NCI-H187 (cell line): ENCODE results near the gene HOXC4.
A peak's percentile ranks its signal among the peaks of the same experiment; 100 is the strongest.

Experiments used
- DNase-seq, 2 experiments: peaks; one replicate each; lab custom pipeline; 2025; lab: John Stamatoyannopoulos, UW

Gene HOXC4

DNA sequence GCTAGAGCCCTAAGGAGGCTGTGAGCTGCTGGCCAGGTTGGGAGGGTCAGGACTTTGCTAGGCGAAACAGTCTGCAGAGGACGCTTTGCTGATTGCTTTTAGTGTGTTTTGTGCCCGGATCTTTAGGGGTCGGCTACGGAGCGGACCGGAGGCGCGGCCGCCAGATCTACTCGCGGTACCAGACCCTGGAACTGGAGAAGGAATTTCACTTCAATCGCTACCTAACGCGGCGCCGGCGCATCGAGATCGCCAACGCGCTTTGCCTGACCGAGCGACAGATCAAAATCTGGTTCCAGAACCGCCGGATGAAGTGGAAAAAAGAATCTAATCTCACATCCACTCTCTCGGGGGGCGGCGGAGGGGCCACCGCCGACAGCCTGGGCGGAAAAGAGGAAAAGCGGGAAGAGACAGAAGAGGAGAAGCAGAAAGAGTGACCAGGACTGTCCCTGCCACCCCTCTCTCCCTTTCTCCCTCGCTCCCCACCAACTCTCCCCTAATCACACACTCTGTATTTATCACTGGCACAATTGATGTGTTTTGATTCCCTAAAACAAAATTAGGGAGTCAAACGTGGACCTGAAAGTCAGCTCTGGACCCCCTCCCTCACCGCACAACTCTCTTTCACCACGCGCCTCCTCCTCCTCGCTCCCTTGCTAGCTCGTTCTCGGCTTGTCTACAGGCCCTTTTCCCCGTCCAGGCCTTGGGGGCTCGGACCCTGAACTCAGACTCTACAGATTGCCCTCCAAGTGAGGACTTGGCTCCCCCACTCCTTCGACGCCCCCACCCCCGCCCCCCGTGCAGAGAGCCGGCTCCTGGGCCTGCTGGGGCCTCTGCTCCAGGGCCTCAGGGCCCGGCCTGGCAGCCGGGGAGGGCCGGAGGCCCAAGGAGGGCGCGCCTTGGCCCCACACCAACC lies 23.9 kb upstream of the HOXC4 start:
- no peak for DNase-seq

DNA sequence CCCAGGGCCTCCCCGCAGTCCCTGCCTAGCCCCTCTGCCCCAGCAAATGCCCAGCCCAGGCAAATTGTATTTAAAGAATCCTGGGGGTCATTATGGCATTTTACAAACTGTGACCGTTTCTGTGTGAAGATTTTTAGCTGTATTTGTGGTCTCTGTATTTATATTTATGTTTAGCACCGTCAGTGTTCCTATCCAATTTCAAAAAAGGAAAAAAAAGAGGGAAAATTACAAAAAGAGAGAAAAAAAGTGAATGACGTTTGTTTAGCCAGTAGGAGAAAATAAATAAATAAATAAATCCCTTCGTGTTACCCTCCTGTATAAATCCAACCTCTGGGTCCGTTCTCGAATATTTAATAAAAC lies 23.2 kb upstream of the HOXC4 start:
- no peak for DNase-seq

DNA sequence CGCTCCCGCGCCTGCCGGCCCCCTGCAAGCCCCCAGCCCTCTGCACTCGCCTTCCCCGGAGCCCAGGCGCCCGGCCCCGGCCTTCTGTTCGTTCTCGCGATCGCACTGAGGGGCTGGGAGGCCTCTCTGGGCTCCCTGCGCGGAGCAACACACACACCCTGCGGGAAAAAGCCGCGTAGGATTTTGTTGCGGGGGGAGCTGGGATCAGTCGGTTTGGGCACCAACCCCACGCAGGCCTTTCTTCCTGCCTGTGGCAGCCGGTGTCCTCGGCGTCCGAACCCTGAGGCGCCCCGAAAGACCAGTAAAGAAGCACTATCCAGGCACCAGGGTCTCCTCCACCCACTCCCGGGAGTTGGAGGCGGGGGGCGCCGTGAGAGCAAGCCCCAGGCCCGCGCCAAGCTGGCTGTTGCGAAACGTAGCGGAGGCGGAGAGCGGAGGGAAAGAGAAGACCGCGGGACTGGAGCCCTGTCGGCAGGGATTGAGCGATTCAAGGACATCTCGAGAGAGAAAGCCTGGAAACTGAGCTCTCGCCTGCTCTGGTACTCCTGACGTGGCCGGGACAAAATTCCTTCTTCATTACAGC lies 22.7 kb upstream of the HOXC4 start:
- no peak for DNase-seq

DNA sequence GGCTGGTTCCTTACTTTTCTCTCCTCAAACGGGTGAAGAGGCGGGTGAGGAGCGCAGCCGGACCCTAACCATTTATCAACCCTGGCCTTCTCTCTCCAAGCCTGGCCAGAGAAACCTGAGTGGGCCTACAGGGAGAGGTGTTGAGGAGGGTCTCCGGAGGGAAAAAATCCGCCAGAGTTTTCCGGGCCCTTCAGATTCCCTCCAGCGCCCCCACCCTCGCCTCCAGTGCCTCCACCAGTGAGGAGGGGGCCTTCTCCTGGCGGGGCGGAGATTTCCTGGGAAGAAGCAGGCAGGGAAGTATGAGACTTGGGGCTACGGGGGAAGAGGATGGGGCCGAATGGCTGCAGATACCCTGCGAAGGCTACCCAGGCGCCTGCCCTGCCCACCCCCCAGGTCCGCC lies 22.2 kb upstream of the HOXC4 start:
- no peak for DNase-seq

DNA sequence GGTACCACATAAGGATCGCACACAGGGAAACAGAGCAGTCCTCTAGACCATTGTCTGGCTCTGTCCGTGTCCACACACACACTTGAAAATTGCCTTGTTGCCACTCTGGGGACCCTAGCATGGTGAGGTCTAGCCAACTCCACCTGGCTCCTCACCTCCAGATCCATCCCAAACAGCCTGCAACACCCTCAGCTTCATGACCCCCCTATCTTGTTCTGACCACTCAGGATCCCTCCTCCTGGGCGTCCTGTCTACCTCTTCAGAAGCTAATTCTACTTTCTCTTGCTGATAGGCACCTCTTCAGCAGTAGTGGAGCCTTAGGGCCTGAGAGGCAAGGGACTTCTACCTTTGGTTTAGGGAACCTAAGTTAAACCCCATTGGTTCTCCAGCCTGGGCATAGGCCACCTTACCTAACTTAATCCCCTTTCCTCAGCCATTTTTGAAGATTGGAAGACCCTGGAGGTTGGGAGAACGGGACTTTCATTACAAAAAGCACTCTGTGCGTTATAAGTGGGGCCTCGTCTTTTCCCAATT lies 21.5 kb upstream of the HOXC4 start:
- no peak for DNase-seq

DNA sequence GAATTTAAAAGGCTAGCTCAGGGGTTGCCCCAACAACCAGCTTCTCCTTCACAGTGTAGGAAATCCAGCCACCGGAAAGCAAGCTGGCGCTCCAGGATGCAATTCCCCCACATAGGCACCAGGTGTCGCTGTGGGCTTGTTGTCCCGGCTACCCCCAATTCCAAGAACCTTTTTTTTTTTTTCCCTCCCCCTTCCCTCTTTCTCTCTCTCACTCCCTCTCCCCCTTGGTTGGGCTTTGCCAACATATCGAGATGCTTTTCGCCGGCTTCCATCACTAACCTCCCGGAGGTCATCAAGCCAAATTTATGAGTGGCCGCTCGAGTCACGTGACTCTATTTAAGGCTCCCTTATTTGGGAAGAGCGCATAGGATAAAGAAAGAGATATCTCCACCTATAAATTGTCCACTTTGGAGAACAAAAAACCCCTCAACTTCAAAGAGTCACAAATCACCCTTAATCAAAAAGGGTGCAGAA lies 21.0 kb upstream of the HOXC4 start, which contains the start of gene HOXC5:
TSS of gene HOXC5 (plus strand) at position 424 of the 474 bp plus-strand sequence. CDS start 73 bp downstream, outside the sequence.
- peak; percentile 76 to 85 for DNase-seq

DNA sequence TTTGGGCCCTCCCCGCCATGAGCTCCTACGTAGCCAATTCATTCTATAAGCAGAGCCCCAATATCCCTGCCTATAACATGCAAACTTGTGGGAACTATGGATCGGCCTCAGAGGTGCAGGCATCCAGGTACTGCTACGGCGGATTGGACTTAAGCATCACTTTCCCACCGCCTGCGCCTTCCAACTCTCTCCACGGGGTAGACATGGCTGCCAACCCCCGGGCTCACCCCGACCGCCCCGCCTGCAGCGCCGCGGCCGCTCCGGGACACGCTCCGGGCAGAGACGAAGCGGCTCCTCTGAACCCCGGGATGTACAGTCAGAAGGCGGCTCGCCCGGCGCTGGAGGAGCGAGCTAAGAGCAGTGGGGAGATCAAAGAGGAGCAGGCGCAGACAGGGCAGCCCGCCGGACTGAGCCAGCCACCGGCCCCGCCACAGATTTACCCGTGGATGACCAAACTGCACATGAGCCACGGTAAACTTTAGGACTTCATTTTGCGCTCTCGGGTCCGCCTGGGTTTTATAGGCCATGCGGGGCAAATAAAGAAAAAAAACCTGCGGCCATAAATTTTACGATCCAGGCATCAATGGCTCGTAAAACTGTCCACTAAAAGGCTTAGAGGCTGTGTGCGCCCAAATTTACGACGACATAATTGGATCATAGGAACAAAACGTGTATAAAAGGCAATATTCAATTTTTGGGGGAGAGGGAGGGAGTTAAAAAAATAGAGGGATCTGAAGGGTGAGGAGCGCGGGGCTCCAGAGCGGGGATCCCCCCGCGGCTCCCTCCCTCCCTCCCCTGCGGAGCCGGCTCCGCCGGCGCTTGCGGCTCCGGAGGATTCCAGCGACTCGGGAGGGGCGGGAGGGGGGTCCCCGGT lies 20.3 kb upstream of the HOXC4 start:
- DNase-seq, result peak in 1 of 2 experiments; percentile 37

DNA sequence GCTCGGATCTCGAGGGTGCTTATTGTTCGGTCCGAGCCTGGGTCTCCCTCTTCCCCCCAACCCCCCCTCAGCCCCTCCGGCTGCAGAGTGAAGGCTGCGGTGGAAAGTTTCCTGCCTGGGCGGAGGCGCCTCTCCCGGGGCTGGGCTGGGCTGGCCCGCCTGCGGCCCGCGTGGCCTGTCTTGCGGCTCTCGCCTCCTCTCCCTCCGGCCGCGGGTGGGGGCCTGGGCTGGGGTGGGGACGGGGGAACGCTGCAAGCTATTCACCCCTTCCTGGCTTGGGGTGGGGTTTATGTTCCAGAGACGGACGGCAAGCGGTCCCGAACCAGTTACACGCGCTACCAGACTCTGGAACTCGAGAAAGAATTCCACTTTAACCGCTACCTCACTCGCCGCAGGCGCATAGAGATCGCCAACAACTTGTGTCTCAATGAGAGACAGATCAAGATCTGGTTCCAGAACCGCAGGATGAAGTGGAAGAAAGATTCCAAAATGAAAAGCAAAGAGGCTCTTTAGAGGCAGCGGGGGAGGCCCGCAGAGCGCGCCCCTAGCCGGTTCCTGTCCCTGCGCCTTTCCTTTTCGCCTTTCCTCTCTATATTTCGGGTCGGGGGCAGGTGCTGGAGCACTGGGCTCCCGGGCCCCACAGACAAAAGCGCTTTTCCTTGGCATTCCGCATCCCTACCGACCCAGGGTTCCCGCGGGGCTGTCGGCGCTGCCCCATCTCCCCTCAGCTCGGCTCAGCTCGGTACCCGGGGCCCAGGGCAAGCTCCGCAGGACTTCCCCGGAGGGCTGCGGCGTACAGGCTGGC lies 19.5 kb upstream of the HOXC4 start:
- no peak for DNase-seq

DNA sequence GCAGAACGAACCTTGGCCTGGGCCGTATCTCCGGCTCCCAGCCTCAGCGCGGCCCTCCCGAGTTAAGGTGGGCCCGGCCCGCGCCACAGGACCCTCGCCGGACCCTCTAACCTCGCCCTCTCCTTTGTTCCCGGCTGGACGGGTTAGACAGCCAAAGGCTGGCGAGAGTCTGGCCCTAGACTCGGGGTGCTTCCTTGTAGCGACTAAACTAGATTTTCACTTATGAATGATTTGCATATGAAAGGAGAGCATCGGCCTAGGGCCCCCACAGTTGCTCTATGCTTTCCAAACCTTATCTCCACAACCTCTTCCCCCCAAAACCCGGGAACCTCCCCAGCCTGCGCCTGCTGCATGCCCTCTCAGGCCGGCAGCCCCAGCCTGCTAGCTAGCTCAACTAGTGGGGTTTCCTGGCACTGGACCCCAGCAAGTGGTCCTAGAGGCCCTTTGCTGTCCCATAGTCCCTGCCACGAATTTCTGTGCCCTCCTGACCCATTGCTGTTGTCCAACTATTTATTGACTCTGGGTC lies 18.8 kb upstream of the HOXC4 start:
- DNase-seq, result no peak

DNA sequence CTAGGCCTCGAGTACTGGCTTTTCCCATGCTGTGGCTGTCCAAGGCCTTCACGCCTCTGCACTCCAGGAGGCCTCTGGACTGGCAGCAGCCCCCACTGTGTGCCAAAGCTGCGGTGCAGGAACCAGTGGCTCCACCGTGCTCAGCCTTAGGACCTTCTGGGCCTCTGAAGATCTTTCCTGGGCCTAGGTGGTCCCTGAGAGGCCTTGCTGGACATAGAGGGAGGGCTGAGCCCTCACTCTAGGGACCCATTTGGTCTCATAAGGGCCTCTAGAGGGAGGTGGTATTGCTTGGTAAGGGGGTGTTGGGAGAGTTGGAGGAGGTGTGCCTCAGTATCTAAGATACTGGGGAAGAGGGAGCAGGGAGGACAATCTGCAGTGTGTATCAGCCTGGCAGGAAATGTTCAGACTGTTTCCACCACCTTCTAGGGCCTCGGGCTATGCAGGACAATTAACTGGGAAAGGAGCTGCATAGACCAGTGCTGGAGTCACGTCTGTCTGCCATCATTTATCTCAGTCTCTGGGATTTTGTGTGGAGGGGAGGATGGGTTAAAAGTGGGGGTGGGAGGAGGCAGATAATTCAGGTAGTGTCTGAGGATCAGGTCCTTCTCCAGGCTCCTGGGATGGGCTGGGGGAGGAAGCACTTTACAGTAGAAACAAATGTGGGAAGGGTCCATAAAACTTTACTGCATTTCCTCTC lies 17.9 kb upstream of the HOXC4 start:
- no peak for DNase-seq

DNA sequence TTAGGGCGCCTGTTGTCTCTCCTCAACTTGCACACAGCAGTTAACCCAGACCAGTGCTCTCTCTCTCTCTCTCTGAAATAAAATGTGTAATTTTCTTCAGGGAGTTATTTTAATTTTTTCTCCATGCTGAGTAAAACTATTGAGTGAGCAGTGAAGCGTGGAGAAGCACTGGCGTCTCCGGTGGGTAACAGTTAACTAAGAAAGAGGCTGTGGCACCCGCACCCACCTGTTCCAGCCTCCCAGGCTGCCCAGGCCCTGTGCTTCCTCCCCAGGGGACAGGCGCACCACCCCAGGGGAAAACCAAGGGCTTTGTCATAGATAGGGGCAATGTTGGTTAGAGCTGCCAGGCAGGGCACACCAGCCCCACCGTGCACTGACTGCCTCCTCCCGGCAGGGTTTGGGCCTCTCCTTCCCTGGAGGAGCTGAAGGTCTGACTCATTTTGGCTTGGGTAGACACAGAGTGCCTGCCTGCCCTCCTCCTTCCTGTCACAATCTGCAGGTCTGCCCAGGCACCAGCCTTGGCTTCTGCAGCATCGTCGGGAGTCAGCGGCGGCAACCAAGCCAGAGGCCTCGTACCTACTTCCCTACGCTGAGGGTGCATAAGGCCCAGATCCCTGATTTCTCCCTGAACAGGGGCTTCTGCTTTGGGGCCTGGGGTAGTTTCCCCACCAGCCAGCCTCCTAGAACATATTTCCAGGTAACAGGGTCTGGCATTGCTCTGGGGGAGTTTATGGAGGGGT lies 16.8 kb upstream of the HOXC4 start:
- DNase-seq, result peak; percentile 73 to 79

DNA sequence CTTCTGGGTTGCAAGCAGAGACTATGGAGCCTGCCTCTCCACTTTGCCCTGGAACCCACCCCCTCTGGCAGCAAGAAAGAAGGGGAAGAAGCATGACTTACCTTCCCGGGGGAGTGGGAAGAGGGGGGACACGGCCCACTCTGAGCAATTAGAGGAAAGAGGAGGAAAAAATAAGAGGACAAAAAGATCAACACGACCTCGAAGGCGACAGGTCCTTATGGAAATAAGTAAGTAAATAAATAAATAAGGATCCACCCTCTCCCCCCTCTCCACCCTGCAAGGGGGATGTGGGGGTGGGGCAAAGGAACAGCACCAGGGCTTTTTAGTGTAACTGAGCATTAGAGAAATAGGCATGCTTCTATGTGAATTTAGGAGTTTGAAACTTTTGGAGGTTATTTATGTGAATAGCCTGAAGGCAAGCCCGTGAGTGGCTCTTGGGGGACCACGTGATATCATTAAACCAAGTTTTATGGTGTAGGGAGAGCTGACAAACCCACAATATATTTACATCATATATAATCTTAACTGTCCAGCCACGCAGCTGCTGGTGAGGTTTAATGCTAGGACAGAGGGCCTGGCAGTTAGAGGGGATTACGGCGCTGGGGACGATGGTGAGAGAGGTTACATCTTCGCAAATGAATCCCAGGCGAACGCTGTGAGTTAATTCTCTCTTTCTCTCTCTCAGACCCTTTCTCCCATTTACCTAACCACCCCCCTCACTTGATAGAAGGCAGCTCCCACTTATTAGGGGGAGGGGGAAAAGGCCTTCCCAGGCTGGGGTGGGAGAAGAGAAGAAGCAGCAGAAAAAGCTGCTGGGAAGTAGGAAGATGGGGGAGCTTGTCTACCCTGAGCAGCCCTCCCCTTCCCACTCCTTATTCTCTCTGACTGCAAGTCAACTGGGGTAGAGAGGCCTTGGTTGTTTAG lies 16.0 kb upstream of the HOXC4 start:
- no peak for DNase-seq

DNA sequence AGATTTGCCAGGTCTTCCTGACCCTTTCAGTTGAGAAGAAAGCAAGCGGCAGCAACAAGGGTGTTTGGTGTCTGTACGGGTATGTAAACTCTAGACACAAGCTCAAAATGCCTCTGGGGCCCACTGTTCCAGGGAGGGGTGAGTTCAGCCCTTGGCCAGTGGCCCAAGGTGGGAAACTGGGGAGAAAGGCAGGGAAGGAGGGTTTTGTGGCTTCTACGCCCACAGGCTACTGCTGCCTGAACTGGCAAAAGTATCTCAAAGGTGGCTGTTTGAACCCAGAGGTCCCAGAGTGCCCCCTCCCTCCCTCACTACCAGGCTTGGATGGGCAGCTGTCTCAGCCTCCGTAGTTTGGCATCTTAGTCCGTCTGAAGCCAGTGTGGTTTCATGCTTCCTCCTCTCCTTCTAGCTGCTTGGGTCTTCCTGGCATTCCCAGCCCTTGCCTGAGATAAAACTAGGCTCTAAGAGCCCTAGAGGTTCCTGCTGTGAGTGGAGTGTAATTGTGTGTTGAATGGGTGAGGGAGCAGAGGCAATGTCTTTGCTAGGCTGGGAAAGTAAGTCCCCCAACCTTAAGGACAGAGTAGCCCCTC lies 15.3 kb upstream of the HOXC4 start:
- no peak for DNase-seq

DNA sequence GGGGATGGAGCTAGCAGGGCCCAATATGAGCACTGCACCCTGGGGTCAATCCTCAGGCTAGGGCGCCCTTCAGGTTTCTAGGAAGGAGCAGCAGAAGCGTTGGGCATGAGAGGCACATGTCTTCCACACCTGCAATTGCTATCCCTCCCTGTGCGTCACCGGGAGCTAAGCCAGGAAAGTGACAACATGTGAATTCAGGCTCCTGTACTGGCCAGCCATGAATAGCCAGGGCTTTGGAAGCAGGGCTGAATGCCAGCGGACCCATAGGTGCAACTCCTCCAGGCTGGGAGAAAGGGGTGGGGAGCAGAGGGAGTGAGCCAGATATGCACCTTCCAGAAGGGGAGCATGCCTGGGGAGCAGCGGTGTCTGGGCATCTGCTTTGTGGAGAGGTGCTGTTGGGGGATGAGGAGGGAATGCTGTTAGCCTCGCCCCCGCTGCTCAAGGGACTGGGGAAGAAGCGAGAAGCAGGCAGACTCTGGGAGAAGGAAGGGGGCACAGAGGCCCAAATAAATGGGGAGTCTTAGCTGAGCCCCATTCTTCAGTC lies 14.7 kb upstream of the HOXC4 start:
- no peak for DNase-seq

DNA sequence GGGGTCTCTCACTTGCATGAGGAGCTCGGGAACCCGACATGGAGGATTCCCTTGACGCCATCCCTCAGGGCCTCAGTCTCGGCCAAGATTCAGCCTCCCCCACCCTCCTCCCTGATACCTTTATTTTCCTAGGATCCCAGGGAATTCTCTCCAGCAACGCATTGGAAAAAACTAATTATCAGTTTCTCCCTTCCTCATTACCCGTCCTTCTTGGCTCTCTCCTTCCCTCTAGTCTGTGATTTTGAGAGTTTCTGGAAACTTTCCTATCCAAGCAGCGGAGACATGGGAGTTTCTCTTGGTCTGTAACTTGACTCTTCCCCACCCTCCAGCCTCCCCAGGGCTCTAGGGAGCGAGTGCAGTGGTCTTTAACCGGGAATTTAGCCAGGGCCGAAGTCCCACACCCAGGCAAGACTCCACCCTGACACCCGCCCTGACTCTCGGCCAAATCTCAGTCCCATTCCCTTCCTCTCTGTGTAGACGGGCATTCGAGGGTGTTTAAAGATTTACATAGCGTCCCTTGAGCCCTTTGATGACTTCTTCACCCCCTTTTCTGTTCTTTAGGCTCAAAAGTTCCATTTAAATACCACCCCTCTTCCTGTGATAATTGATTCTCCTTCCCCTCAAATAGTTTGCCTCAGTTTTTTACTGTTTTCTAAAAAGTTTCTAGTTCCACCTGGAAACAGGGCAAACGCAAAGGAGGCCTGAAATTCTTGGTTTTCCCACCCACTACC lies 14.1 kb upstream of the HOXC4 start:
- DNase-seq, result no peak

DNA sequence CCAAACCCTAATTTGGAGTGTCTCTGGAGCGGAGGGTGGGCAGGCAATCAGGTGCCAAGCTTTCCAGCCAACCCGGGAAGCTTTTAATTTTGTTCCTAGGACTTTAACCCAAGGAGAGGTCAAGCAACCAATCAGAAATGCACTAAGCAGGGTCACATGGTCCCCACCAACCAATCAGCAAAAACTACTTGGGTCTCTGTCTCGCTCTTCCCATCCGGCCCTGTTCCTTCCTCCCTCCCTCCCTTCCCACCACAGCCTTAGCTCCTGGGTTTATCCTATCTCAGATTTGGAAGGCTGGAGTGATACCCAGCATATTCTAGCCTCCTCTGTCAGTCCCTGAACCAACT lies 13.5 kb upstream of the HOXC4 start:
- no peak for DNase-seq

DNA sequence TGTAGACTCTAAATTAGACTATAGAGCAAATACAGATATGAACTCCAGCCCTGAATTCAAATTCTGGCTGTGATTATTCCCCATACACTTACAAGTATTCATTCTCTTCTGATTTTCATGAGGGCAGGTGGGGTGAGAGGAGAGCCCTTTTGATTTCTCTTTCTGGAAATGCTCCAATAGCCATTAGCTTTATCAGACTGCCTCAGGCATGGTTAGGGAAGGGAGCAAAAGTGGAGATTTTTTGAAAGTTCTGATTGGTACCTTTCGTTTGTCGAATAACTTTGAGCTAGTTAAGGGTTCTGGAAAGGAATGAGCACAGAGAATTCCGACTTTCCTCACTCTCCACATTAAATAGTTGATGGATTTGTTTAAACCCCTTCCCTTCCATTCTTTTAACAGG lies 13.0 kb upstream of the HOXC4 start:
- no peak for DNase-seq
